Breast epithelium (tissue), 4 donors: ENCODE results near the gene ALPK3. TPM values are rescaled to one million over a fixed set of nuclear protein-coding genes. Genes with fewer than 3 reads are reported as not detected.
A peak's percentile ranks its signal among the peaks of the same experiment; 100 is the strongest.

Experiments used
- DNase-seq, 2 donors: peaks; one replicate each; pipeline ENCODE4 v3.0.0-alpha.2; 2019; ENCODE audit warnings: low spot score in 2 of 2
- H3K27ac ChIP-seq, 2 donors: fragments of 200-600 bp; sonication (generic) in 1 of 2; one replicate each; pipeline ENCODE4 v1.5.1; 2016 to 2019; ENCODE audit warnings: mild to moderate bottlenecking in 1 of 2
- H3K27me3 ChIP-seq, 2 donors: fragments of 200-600 bp; sonication (generic) in 1 of 2; one replicate each; pipeline versions ENCODE4 v1.5.1 to v1.6.0; 2017 to 2019; ENCODE audit warnings: control low read depth in 1 of 2, mild to moderate bottlenecking in 1 of 2
- H3K36me3 ChIP-seq: fragments of 200-600 bp; one replicate; pipeline ENCODE4 v1.5.1; 2019
- H3K4me1 ChIP-seq, 2 donors: fragments of 200-600 bp; sonication (generic); one replicate each; pipeline ENCODE4 v1.5.1; 2016 to 2019; ENCODE audit warnings: control low read depth in 1 of 2
- H3K4me3 ChIP-seq, 3 donors: fragments of 200-600 bp; sonication (generic); 1 replicate in 2 of 3; 2 replicates in 1 of 3; pipeline ENCODE4 v1.5.1; 2016 to 2019; ENCODE audit warnings: mild to moderate bottlenecking in 3 of 3, moderate library complexity in 2 of 3
- H3K9me3 ChIP-seq, 2 donors: fragments of 200-600 bp; sonication (generic) in 1 of 2; one replicate each; pipeline ENCODE4 v1.5.1; 2016 to 2019; ENCODE audit warnings: control low read depth in 1 of 2
- POLR2A ChIP-seq: fragments of 450-650 bp; IDR thresholded peaks from one replicate; pipeline ENCODE4 v1.6.1; 2016; ENCODE audit warnings: antibody characterized with exemption, mild to moderate bottlenecking, moderate library complexity
- POLR2AphosphoS5 ChIP-seq, 3 donors: sonication (generic); formaldehyde crosslinking; IDR thresholded peaks; one replicate each; pipeline ENCODE4 v1.6.1; 2017; ENCODE audit warnings: antibody characterized with exemption in 3 of 3
- intact Hi-C: fragments of 100-400 bp; cut with DNase I; formaldehyde crosslinking; loops from one replicate; pipeline ENCODE4 v1.15.1; 2023; ENCODE audit warnings: low total_unique reads
- total RNA-seq, 3 donors: library from RNA; depleted of rRNA; stranded (reverse); fragments of >200 nt; gene quantifications; one replicate each; pipeline ENCODE4 v1.1.0, GENCODE V29; 2016
- TF ChIP-seq, protein P1 (sequence below), 3 donors: fragments of 450-650 bp; IDR thresholded peaks; one replicate each; pipeline ENCODE4 v1.5.1; 2016 to 2017; ENCODE audit warnings: antibody characterized with exemption in 3 of 3, mild to moderate bottlenecking in 3 of 3, moderate library complexity in 3 of 3

The ALPK3 gene
- total RNA-seq, 3 donors from 2014 or later, result 1.6 to 3.4 (median 2.6) TPM

DNA sequence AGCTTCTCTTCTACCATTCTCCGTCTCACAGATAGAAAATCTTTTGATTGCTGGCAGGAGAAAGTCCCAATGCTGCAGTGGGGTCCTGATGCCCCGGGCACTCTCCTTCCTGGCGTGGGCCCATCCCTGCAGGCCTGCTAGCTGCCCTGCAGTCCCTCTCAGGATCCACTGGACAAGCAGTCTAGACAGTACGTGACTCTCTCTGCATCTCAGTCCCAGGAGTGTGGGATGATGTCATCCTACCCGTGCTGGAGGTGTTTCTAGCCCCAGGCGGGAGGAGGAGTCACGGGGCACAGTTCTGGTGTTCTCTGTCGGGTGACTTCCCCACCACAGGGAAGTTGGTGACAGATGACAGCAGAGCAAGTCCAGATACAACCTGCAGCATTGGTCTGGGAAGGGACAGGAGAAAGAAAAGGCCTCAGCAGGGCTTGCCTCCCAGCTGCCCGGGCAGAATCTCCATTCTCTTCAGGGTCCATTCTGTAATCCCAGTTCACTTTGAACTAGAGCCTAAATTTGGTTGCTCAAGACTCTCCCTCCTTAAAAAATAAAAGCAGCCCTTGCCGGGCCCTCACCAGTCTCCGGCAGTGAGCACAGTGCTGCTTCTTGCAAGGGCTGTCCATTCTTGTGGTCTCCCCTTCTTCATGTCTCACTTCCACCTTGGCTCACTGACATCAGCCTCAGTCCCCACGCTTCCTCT is 97.9 kb downstream of the ALPK3 start:
- TF ChIP-seq, protein P1, sequence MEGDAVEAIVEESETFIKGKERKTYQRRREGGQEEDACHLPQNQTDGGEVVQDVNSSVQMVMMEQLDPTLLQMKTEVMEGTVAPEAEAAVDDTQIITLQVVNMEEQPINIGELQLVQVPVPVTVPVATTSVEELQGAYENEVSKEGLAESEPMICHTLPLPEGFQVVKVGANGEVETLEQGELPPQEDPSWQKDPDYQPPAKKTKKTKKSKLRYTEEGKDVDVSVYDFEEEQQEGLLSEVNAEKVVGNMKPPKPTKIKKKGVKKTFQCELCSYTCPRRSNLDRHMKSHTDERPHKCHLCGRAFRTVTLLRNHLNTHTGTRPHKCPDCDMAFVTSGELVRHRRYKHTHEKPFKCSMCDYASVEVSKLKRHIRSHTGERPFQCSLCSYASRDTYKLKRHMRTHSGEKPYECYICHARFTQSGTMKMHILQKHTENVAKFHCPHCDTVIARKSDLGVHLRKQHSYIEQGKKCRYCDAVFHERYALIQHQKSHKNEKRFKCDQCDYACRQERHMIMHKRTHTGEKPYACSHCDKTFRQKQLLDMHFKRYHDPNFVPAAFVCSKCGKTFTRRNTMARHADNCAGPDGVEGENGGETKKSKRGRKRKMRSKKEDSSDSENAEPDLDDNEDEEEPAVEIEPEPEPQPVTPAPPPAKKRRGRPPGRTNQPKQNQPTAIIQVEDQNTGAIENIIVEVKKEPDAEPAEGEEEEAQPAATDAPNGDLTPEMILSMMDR (IDR thresholded peaks at IDR 0.05), result peak in 1 of 3 donors; percentile 29
- TF ChIP-seq POLR2AphosphoS5 (IDR thresholded peaks at IDR 0.05) (peak in 2 of 3 donors; percentile 73 to 89), POLR2A (no peak)
- intact Hi-C loops, result no loop called here
- H3K36me3 ChIP-seq, result no peaks in the 10 kb centered on the region
- peak; percentile 91 to 95 for DNase-seq
- peaks cover 17 to 33% of the 10 kb centered on the region in 2 donors for H3K4me1 ChIP-seq
- no peaks in the 10 kb centered on the region for H3K9me3 ChIP-seq
- H3K27me3 ChIP-seq, result no peaks in the 10 kb centered on the region
- H3K4me3 ChIP-seq, result peak overlapping the region in 1 of 3 donors; percentile 10
- peak overlapping the region; percentile 94 to 96 for H3K27ac ChIP-seq

DNA sequence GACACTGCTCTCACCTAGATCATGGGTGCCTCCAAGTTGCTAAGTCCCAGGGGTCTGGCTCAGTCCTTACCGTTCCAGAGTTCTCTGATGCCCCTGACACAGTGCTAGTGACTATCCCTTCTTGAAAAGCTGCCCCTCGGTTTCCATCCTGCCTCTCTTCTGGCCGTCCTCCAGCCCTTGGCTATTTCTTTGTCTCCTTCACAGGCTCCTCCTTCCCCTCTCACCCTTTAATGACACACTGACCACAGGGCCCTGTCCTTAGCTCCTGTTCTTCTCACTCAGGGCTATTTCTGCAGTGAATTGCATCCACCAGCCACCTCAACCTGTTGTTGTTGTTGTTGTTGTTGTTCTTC is 98.4 kb downstream of the ALPK3 start:
- intact Hi-C loops, result no loop called here
- Histone ChIP-seq H3K4me1 (peaks cover 17 to 33% of the 10 kb centered on the region in 2 donors), H3K4me3 (no peak overlapping the region), H3K9me3 (no peaks in the 10 kb centered on the region), H3K27me3 (no peaks in the 10 kb centered on the region), H3K27ac (peak overlapping the region; percentile 94 to 96), H3K36me3 (no peaks in the 10 kb centered on the region)
- DNase-seq, result no peak
- TF ChIP-seq POLR2AphosphoS5 (IDR thresholded peaks at IDR 0.05) (no peak), POLR2A (no peak)
- TF ChIP-seq, protein P1 (IDR thresholded peaks at IDR 0.05), result no peak

DNA sequence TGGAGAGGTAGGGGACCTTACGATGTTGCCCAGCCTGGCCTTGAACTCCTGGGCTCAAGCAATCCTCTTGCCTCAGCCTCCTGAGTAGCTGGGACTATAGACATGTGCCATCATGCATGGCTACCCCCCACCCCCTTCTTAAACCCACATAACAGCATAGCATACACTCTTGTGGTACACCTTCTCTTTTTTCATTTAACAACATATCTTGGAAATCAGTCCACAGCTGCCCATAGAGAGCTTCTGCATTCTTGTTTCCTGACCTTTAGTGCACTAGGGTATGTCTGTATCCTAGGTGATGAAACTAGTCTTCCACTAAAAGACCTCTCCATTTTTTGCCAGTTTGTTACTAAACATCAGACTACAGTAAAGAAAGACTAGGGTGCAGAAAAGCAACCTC is 100.3 kb downstream of the ALPK3 start:
- Histone ChIP-seq H3K4me3 (no peak overlapping the region), H3K4me1 (peaks cover 9 to 19% of the 10 kb centered on the region in 2 donors), H3K9me3 (no peaks in the 10 kb centered on the region), H3K36me3 (no peaks in the 10 kb centered on the region), H3K27me3 (no peaks in the 10 kb centered on the region), H3K27ac (no peak overlapping the region)
- no peak for TF ChIP-seq POLR2AphosphoS5 (IDR thresholded peaks at IDR 0.05)
- TF ChIP-seq POLR2A, result no peak
- TF ChIP-seq, protein P1 (IDR thresholded peaks at IDR 0.05), result no peak
- no peak for DNase-seq
- intact Hi-C loops, result loop anchor here (2.0 kb wide), 1 partner anchor 29 kb away; no protein-coding TSS in a partner anchor

DNA sequence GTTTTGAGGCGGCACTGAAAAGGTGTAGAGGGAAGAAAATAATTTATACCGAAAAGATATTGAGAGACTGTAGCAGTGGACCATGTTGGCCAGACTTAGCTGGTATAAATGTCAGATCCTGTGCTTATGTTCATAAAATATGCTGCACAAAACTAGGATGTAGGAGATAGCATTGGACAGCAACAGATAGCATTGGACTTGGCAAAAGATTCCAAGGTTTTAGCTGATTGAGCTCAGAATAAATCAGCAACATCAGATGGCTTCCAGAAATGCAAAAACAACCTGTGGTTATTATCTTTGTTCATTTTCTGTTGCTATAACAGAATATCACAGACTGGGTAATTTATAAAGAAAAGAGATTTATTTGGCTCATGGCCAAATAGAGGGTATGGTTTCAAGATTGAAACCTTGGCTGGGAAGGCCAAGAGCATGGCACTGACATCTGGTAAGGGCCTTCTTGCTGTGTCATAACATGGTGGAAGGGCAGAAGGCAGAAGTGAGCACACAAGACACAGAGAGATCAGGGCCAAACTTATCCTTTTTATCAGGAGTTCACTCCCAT is 102.0 kb downstream of the ALPK3 start:
- Histone ChIP-seq H3K4me3 (no peak overlapping the region), H3K27ac (no peak overlapping the region), H3K4me1 (peaks cover 9 to 14% of the 10 kb centered on the region in 2 donors), H3K9me3 (no peaks in the 10 kb centered on the region), H3K36me3 (no peaks in the 10 kb centered on the region), H3K27me3 (no peaks in the 10 kb centered on the region)
- intact Hi-C loops, result no loop called here
- TF ChIP-seq, protein P1 (IDR thresholded peaks at IDR 0.05), result no peak
- TF ChIP-seq POLR2A (no peak), POLR2AphosphoS5 (IDR thresholded peaks at IDR 0.05) (no peak)
- no peak for DNase-seq

DNA sequence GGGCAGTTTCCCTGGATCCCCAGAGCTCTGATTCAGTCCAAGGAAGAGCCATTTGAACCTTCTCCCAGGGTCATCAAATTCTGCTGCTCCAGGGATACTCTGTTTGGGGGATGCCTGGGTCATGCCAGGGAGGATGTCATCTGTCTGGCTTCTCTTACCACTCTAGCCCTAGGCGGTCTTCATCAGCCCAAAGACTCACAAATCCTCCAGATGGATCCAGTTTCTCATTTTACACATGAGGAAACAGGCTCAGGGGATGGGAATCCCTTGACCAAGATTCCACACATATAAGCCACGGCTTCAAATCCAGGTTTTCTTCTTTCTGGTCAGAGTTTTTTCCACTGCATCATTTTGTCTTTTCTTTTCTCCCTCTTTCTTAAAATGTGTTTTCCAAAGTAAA is 104.0 kb downstream of the ALPK3 start:
- H3K4me3 ChIP-seq, result no peak overlapping the region
- no peak overlapping the region for H3K27ac ChIP-seq
- intact Hi-C loops, result no loop called here
- H3K4me1 ChIP-seq, result no peaks in the 10 kb centered on the region
- no peaks in the 10 kb centered on the region for H3K36me3 ChIP-seq
- no peak for TF ChIP-seq POLR2AphosphoS5 (IDR thresholded peaks at IDR 0.05)
- no peak for TF ChIP-seq POLR2A
- TF ChIP-seq, protein P1 (IDR thresholded peaks at IDR 0.05), result no peak
- H3K9me3 ChIP-seq, result no peaks in the 10 kb centered on the region
- DNase-seq, result no peak
- no peaks in the 10 kb centered on the region for H3K27me3 ChIP-seq
